HPDE6-E6E7 (cell line): ENCODE results near the gene PHF12.
A peak's percentile ranks its signal among the peaks of the same experiment; 100 is the strongest.
"Not testable (repeated sequence)": the region's sequence is repeated elsewhere in the genome, so short reads cannot be mapped to it uniquely, and the experiment has no call there.

Experiments
- DNase-seq: peaks from one replicate; pipeline ENCODE4 v3.0.0; 2011; ENCODE audit warnings: missing footprints; ENCODE audit errors: extremely low spot score

PHF12 gene

GRCh38 chr17:28883967-28884702, 67.2 kb downstream of the PHF12 start:
- DNase-seq, result no peak

- DNase-seq, result no peak
These were observed 69.0 kb downstream of the PHF12 start for GRCh38 chr17:28882154-28882895.

GRCh38 chr17:28881533-28882056, 69.7 kb downstream of the PHF12 start:
- no peak for DNase-seq

DNA sequence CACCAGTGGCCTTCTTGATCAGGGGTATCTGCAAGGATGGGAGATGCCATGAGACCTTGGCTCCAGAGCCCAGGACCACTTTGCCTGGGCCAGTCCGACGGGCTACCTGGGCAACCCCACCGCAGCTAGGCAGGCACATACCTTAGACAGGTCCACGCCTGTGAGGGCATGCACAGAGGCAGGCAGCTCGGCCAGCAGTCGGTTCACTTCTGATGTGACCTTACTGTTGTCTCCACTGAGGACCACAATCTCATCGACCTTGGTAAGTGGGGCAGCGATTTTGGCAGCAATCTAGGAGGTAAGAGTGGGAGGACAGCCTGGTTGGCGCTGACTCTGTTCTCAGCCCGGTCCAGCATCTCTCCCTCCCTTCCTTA, 70.8 kb downstream of the PHF12 start:
- no peak for DNase-seq

- DNase-seq, result no peak
These were observed 71.3 kb downstream of the PHF12 start for GRCh38 chr17:28879886-28880571.

DNA sequence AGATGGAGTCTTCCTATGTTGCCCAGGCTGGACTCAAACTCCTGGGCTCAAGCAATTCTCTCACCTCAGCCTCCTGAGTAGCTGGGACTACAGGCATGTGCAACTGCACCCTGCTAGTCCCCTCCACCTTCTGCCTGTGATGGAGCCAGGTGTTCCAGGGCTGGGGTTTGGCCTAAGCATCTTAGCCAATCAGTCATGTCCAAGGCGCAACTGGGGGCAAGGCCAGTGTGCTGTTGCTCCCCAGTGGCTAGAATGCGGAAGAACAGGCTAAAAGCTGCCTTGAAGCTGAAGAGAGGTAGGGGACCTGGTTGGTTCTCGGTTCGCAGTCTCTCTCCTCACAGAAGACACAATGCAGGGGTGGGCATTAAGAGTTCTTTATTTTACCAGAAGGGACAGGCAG, 72.3 kb downstream of the PHF12 start:
- peak; percentile 82 for DNase-seq

DNA sequence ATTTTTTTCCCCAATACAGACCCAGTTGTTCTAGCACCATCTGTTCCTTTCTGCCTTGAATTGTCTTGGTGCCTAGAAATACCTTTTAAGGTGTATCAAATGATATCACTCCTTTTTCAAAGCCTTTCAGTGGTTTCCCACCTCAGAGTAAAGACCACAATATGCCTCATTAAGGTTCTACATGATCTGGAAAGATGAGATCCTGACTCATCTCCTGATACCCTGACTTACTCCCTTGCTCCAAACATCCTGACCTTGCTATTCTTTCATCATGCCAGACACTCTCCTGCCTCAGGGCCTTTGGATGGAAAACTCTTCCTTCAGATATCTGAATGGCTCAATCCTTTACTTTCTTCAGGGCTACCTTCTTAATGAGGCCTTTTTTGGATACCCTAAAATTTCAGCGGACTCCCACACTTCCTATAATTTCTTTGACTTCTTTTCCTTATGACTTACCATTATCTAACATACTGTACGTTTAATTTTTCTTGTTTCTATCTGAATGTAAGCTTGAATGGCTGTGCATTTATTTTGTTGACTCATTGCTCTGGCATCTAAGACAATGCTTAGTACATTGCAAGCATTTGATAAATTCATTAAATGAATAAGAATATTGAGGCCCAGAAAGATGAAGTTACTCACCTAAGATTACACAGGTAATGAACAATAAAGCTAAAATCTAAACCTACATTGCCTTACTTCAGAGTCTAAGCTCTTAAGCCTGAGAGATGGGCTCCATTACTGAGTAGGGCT, 73.0 kb downstream of the PHF12 start:
- no peak for DNase-seq

DNA sequence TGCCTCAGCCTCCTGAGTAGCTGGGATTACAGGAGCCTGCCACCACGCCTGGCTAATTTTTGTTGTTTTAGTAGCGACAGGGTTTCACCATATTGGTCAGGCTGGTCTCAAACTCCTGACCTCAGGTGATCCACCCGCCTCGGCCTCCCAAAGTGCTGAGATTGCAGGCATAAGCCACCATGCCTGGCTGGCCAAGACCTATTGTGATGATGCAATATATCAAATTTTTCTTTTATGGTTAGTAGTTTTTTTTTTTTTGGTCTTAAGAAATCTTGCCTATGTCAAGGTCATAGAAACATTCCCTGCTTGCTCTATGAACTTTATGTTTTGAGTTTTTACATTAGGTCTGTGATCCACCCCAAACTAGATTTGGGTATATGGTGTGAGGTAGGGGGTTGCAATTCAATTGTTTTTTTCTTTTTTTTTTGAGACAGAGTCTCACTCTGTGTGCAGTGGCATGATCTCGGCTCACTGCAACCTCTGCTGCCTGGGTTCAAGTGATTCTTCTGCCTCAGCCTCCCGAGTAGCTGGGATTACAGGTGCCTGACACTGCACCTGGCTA, 74.1 kb downstream of the PHF12 start:
- not testable (repeated sequence) for DNase-seq

DNA sequence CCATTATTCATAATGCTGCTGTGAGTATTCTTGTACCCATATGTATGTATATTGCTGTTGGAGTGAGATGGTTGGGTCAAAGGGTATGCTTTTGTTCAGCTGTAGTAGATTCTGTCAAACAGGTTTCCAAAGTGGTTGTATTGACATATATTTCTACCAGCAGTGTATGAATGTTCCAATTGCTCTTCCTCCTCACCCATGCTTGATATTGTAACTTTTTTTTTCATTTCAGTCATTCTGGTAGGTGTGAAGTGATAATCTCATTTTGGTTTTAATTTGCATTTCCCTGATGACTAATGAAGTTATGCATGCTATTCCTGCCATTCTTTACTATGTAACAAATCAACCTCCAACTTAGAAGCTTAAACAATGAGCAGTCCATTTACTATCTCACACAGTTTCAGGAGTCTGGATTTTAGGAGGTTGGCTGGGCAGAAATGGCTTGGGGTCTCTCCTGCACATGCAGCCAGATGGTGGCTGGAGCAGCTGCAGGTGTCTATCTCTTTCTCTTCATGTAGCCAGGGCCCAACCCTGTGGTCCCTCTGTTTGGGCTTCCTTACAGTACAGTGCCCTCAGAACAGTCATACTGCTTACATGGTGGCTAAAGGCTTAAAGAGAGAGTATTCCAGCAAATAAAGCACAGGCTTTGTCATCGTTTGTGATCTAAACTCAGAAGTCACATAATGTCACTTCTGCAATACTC, 75.3 kb downstream of the PHF12 start:
- DNase-seq, result no peak

DNA sequence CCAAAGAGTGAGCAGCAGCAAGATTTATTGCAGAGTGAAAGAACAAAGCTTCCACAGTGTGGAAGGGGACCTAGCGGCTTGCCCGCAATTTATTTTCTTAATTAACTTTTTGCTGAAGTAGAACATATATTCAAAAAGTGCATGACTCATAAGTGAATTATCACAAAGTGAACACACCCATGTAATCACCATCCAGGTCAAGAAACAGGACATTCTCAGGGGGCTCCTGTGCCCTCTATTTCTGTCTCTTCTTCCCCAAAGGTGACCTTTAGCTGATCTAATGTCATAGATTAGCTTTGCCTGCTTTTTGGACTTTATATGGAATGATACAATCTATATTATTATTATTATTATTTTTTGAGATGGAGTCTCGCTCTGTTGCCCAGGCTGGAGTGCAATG, 76.6 kb downstream of the PHF12 start:
- DNase-seq, result no peak

DNA sequence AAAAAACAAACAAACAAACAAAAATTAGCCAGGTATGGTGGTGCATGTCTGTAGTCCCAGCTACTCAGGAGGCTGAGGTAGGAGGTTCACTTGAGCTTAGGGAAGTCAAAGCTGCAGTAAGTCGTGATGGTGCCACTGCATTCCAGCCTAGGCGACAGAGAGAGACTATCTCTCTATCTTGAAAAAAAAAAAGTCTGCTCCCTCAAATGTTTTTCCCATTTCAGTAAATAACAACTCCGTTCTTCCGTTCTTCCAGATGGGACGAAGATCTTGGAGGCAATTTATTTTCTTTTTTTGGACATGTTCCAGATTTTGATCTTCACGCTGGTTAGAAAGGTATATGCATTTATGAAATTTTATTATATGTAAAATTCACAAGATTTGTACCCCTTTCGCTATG, 77.5 kb downstream of the PHF12 start:
- no peak for DNase-seq

DNA sequence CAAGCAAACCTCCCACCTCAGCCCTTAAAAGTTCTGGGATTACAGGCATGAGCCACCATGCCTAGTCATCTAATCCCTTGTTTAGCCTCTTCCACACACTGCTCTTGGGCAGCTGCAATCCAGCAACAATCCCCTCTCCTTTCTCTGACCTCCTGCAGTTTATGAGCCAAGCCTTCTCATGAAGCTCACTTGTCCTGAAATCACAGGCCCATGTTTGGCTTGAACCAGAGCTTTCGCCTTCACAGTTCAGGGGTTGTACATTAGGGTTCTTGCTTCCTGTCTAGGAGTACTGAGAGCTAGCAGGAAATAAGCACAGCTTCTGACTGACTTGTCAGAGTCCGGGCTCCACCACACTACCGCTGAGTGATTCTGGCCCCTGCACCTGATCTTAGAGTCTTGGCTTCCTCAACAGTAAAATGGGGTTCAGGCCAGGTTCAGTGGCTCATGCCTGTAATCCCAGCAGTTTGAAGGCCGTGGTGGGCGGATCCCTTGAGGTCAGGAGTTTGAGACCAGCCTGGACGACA, 80.2 kb downstream of the PHF12 start:
- DNase-seq, result no peak

- no peak for DNase-seq
These were observed 84.0 kb downstream of the PHF12 start for GRCh38 chr17:28867276-28867675.

DNA sequence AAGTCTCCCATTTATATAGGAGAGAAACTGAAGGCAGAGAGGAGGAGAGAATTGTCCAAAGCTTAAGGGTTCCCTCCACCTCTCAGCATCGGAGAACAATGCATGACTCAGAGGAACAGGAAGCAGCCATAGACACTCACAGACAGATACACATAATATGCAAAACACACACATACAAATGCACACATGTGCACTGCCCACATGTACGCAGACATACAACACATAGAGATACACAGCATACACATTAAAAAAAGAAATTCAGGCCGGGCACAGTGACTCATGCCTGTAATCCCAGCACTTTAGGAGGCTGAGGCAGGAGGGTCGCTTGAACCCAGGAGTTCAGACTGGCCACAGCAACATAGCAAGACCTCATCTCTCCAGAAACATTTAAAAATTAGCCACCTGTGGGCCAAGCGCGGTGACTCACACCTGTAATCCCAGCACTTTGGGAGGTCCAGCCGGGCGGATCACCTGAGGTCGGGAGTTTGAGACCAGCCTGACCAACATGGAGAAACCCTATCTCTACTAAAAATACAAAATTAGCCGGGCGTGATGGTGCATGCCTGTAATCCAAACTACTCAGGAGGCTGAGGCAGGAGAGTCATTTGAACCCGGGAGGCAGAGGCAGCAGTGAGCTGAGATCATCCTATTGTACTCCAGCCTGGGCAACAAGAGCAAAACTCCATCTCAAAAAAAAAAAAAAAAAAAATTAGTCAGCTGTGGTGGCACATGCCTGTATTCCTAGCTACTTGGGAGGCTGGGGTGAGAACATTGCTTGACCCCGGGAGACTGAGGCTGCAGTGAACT, 85.2 kb downstream of the PHF12 start:
- peak; percentile 83 for DNase-seq

GRCh38 chr17:28864991-28865849, 86.1 kb downstream of the PHF12 start:
- DNase-seq, result no peak

DNA sequence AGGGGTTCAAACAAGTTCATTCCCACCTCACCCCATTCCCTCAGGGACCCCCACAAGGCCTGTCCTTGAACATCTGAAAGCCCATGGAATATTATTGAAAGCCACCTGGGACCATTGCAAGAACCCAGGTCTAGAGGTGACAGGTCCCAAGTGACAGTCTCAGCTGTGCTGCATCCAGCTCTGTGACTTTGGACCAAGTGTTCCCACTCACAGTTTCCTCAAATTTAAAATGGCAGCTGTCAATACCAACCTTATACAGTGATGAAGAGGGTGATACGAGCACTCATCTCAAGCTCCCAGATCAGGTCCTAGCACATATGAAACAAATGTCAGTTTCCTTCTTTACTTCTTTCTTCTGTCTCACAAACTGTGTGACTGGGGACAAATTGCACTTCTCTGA, 87.4 kb downstream of the PHF12 start:
- DNase-seq, result no peak

GRCh38 chr17:28862561-28862960, 88.8 kb downstream of the PHF12 start:
- DNase-seq, result no peak

DNA sequence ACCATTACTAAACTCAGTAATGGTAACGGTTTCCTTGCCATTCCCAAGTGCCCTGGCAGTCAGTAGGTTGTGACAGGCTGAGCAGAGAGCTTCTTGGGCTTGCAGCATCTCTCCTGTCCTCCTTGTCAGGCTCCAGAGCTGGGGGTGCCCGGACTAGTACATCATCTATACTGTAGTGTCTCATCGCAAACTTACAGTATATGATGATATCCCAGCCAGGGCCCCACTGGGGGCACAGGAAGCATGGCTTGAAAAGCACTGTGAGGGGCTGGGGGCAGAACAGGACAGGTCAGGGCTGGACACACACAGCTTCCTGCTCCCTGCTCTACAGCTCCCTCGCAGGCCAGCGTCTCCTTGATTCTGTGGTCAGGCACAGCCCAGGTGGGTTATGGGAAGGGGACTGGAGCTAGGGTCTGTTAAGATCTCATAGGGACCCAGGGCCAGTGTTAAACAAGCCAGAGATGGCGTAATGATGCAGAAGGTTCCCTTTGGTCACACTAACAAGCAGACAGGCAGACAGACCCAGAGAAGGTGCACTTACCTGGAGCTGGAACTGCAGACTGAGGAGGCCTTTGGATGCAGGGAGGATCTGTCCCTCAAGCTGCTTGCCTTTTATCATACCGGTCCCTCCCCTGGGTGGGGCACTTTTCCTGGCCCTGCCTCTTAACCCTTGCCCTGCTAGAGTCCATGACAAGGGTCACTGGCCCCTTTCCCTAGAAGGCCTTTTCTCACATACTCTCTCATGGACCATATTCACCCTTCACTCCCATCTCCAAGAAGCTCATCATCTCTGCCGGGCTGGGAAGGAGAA, 89.7 kb downstream of the PHF12 start:
- no peak for DNase-seq
